PC-3 (cell line): Measurements from ENCODE around the gene CLDN12.

Experiments
- EZH2 ChIP-seq: fragments of 300-600 bp; sonication (generic); IDR thresholded peaks from one replicate; pipeline ENCODE4 v1.6.1; 2017; ENCODE audit warnings: antibody characterized with exemption, mild to moderate bottlenecking, low read length; ENCODE audit not compliant: unreplicated experiment
- TF ChIP-seq, protein P1 (sequence below): fragments of 300-600 bp; sonication (generic); conservative IDR thresholded peaks from 2 replicates; pipeline ENCODE4 v1.5.1; 2017; ENCODE audit warnings: antibody characterized with exemption, low read depth, mild to moderate bottlenecking, low read length

DNA sequence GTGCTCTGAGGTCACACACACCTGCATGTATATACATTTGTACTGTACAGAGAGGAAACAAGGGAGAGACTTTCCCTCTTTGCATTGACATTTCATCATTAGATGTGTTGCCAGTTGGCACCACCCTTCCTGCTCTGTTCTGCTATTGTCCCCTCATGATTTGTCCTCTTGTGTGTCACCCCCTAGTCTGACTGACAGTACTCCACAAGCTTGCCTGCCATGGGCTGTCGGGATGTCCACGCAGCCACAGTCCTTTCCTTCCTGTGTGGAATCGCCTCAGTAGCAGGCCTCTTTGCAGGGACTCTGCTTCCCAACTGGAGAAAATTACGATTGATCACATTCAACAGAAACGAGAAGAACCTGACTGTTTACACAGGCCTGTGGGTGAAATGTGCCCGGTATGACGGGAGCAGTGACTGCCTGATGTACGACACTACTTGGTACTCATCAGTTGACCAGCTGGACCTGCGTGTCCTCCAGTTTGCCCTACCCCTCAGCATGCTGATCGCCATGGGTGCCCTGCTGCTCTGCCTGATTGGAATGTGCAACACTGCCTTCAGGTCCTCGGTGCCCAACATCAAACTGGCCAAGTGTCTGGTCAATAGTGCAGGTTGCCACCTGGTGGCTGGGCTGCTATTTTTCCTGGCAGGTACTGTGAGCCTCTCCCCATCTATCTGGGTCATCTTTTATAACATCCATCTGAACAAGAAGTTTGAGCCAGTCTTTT lies 9.4 kb downstream of the CLDN12 start:
- TF ChIP-seq, protein P1, sequence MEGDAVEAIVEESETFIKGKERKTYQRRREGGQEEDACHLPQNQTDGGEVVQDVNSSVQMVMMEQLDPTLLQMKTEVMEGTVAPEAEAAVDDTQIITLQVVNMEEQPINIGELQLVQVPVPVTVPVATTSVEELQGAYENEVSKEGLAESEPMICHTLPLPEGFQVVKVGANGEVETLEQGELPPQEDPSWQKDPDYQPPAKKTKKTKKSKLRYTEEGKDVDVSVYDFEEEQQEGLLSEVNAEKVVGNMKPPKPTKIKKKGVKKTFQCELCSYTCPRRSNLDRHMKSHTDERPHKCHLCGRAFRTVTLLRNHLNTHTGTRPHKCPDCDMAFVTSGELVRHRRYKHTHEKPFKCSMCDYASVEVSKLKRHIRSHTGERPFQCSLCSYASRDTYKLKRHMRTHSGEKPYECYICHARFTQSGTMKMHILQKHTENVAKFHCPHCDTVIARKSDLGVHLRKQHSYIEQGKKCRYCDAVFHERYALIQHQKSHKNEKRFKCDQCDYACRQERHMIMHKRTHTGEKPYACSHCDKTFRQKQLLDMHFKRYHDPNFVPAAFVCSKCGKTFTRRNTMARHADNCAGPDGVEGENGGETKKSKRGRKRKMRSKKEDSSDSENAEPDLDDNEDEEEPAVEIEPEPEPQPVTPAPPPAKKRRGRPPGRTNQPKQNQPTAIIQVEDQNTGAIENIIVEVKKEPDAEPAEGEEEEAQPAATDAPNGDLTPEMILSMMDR: peak; percentile 76
- no peak for TF ChIP-seq EZH2
